Ecto neural progenitor cell (in vitro differentiated cells): ENCODE data around the gene OR4M1.
"Not testable (repeated sequence)": the region's sequence is repeated elsewhere in the genome, so short reads cannot be mapped to it uniquely, and the experiment has no call there.

Experiments
- DNase-seq: peaks from one replicate; pipeline ENCODE4 v3.0.0-alpha.2; 2018; ENCODE audit warnings: low spot score

OR4M1 gene, protein sequence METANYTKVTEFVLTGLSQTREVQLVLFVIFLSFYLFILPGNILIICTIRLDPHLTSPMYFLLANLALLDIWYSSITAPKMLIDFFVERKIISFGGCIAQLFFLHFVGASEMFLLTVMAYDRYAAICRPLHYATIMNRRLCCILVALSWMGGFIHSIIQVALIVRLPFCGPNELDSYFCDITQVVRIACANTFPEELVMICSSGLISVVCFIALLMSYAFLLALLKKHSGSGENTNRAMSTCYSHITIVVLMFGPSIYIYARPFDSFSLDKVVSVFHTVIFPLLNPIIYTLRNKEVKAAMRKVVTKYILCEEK

DNA sequence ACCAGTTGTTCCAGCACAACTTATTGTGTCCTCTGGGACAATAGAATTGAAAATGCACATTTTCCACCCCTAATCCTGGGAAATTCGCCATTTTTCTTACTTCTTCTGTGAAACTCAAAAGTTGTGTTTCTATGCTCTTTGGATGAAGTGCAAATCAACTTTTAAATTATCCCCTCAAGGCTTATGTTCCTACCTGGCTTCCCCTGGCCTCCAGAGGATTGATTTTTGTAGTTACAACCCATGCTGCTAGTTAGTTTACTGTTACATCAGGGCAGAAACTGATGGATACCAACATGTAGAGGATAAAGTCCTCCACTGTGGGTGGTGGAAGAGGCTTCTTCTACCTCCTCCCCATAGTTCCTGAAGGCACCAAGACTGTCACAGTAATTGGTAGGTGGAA, at the start of gene OR4M1:
Gene OR4M1 (plus strand): TSS at position 301 of the 400 bp plus-strand sequence. CDS start 6,819 bp downstream, outside the sequence.
- DNase-seq: not testable (repeated sequence)

DNA sequence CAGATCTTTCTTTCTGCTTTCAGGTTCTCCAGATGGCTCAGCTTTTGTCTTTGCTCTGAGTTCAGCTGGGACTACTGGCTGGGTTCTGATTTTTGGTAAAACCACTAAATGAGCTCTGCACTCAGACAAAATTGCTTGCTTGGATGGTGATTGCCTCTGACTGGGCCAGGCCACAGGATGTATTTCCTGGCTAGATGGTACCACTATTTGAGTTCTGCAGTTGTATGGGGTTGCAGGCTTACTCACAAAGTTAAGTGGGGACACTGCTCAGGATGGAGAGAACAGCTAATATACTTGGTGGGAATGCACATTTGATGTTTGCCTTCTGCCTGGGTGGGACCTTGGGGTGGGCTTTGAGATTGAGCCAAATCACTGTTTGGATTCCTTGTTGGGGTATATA, 43.9 kb upstream of the OR4M1 start:
- no peak for DNase-seq

DNA sequence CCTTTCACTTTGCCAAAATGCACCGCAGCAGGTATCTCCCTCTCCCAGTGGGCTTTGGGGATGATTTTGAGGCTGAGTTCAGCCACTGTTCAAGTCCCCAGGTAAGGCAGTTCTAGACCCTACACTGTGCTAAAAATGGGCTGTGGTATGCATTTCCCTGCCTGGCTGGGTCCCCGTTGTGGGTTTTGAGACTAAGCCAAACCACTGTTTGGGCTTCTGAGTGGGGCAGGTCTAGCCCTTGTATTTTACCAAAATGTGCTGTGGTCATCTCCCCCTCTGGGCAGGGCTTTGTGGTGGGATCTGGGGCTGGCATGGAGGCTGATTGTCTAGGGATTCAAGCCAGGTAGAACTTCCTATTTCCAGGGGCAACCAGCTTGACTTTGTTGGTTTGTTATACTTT, 43.5 kb upstream of the OR4M1 start:
- DNase-seq: no peak

DNA sequence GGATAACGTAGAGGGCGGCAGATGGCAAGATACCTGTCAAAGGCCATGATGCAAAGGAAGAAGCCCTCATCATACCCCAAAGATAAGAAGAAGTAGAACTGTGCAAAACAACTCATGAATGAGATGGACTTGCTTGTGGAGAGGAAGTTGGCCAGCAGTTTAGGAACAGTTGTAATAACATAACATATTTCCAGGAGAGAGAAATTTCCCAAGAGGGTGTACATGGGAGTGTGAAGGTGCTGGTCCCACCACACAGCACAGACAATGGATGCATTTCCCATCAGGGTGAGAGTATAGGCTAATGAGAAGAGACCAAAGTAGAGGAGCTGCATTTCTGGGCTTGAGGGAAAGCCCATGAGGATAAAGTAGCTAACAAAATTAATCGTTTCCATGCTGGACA, 39.4 kb upstream of the OR4M1 start:
- DNase-seq: not testable (repeated sequence)

DNA sequence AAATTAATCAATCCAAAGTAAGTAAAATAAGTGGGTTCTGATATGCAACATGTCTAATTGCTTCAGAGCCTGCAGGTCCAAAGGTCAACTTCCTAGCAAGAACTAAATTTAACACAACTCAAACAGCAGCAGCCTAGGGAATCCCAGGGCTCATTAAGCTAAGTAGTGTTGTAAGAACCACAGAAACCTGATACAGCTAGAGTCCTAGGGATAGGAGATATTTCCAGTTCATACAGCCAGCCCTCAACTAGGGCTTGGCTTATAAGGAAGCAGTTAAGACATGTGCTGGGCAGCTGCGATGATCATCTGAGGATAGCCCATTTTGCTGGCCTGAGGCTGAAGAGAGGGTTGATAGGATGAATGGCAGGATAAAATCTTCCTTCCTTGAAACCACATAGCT, 30.0 kb upstream of the OR4M1 start, which contains the start of gene OR4Q3:
Gene OR4Q3 (plus strand): TSS at position 316 of the 400 bp plus-strand sequence.
- DNase-seq: no peak

DNA sequence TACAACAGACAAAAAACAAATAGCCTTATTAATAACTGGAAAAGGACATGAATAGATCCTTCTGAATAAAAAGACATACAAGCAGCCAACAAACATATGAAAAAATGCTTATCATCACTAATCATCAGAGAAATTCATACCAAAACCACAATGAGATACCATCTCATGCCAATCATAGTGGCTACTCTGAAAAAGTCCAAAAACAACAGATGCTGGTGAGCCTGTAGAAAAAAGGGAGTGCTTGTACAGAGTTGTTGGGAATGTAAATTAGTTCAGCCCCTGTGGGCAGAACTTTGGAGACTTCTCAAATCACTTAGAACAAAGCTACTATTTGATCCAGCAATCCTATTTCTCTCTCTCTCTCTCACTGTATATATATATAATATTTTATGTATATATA, 21.0 kb upstream of the OR4M1 start:
- DNase-seq: not testable (repeated sequence)

DNA sequence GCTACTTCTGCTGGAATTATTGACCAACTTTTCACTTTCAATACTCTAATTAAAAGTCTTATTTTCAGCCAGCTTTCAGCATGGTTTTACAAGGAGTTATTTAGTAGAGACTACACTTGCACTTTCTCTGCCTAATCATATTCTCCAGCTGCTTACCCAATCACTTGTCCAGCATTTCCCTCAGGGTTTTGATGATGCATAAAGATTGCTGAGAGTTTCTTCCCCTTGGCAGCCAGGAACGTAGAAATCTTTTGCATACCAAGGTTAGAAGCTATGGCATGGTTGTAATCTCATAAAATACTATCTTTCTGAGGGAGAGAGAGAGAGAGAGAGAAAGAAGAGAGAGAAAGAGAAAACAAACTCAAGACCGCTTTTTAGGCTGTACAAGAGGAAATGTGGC, 19.1 kb upstream of the OR4M1 start:
- no peak for DNase-seq

DNA sequence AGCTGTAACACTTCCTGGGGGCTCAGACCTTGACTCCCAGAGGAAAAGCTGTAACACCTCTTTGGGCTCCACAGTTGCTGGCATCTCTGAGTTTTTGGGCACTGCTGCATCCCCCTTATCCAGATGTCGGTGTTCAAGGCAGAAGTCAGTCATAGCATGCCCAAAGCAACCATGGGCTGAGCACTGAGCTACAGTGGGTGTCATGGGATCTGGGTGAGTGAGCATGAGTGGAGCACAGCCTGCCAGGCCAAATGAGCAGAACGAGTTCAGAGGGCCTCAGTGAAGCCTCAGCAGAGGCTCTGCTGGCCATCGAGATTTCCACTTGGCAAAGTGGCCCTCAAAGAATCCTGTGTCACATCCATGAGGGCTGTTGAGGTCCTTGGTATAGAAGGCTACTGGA, 1.8 kb upstream of the OR4M1 start:
- DNase-seq: not testable (repeated sequence)

DNA sequence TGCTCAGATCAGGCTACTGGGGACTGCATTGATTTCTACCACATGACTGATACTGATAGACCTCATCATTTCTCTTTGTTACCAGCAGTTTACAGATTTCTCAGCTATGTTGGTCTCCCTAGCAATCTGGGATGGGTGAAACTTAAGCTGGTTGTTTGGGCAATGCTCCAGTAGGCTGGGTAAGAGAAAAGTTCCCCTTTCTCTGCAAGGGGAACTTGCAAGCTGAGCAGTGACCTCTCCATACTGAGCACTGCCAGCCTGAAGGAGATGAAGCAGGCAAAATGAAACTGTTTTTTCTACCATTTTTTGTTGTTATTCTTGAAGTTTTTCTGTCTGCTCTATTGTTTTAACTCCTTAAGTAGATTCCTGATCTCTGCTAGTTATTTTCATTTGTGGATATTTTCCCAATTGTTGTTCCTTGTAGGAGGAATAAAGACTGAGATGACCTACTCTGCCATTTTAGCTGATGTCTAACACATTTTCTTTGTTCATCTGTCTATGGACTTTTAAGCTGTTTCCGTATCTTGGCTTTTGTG, 1.3 kb upstream of the OR4M1 start:
- DNase-seq: no peak

DNA sequence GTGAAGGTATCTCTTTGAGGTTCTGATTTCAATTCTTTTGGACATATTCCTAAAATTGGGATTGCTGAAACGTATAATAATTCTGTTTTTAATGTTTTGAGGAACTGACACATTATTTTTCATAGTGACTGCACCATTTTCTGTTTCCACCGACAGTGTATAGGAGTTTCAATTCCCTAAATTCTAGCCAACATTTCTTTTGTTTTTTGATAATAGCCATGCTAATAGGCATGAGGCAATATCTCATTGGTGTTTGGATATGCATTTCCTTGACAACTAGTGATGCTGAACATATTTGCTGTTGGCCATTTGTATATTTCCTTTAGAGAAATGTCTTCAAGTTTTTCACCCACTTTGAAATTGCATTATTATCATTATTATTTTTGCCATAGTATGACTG, 850 bp upstream of the OR4M1 start:
- DNase-seq: not testable (repeated sequence)

DNA sequence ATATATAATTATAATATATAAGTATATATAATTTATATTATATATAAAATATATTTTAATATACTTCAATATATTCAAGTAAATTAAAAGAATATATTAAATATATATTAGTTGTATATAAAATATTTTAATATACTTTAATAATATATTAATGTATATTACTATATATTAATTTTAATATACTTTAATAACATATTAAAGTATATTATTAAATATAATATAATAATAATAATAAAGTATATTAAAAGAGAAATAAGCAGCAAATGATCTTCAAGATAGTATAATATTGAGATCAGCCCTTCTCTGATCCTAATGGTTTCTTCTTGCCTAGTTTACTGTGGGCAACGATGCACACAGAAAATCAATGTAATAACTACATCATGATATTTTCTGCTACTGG, 2.3 kb downstream of the OR4M1 start:
- DNase-seq: no peak

DNA sequence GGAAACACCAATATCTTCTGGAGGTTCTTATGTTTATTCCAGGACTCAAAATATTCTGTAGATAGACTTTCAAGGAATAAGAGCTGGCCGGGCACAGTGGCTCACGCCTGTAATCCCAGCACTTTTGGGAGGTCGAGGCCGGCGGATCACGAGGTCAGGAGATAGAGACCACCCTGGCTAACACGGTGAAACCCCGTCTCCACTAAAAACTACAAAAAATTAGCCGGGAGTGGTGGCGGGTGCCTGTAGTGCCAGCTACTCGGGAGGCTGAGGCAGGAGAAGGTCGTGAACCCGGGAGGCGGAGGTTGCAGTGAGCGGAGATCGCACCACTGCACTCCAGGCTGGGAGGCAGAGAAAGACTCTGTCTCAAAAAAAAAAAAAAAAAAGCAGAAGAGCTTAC, 12.5 kb downstream of the OR4M1 start:
- DNase-seq: not testable (repeated sequence)

DNA sequence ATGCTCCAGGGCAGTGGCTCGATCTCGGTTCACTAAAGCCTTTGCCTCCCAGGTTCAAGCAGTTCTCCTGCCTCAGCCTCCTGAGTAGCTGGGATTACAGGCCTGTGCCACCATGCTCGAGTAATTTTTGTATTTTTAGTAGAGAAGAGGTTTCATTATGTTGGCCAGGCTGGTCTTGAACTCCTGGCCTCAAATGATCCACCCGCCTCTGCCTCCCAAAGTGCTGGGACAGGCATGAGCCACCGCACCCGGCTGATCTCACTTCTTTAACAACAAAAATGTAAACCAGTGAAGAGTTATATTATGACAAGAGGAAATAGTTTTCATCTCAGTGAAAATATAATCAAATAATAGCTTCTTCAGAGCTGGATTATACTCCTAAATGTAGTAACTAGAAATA, 14.0 kb downstream of the OR4M1 start:
- not testable (repeated sequence) for DNase-seq

DNA sequence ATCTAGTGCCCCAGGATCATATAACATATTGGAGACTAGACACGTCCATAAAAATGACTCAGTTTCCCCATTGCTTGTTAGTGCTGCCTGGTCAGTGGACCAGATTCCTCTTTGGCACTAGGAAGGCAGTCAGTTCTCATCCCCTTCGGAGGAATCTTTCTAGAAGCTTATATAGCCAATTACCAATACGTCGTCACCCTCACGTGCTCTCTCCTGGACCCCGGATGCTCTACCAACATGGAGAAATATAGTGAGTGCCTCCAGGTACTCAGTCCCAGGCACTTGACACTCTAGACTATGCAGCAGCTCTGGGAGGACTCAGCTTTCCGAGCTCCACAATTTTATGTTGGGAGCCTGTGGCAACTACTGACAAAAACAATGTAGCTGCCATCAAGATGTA, 14.8 kb downstream of the OR4M1 start:
- DNase-seq: not testable (repeated sequence)

DNA sequence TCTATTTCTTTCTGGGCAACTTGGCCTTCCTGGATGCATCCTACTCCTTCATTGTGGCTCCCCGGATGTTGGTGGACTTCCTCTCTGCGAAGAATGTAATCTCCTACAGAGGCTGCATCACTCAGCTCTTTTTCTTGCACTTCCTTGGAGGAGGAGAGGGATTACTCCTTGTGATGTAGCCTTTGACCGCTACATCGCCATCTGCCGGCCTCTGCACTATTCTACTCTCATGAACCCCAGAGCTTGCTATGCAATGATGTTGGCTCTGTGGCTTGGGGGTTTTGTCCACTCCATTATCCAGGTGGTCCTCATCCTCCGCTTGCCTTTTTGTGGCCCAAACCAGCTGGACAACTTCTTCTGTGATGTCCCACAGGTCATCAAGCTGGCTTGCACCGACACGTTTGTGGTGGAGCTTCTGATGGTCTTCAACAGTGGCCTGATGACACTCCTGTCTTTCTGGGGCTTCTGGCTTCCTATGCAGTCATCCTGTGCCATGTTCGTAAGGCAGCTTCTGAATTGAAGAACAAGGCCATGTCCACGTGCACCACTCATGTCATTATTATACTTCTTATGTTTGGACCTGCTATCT, 23.3 kb downstream of the OR4M1 start:
- DNase-seq: not testable (repeated sequence)

DNA sequence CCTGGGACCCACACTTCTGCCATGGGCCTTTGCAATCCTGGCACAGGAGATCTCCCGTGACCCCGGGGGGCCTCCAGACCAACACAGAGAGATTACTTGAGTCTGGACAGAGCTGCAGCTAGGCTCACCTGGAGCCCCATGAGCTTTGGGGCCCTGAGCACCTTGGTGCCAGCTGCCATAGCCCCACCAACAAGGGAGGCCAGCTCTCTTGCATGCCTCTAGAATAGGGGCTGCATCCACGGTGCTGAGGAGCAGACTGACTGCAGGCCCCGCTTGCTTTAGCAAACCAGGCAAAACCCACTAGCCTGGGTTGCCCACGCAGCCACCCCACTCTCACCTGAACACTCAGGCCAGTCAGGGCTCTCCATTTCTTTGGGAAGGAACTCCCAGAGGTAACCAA, 26.6 kb downstream of the OR4M1 start:
- no peak for DNase-seq

DNA sequence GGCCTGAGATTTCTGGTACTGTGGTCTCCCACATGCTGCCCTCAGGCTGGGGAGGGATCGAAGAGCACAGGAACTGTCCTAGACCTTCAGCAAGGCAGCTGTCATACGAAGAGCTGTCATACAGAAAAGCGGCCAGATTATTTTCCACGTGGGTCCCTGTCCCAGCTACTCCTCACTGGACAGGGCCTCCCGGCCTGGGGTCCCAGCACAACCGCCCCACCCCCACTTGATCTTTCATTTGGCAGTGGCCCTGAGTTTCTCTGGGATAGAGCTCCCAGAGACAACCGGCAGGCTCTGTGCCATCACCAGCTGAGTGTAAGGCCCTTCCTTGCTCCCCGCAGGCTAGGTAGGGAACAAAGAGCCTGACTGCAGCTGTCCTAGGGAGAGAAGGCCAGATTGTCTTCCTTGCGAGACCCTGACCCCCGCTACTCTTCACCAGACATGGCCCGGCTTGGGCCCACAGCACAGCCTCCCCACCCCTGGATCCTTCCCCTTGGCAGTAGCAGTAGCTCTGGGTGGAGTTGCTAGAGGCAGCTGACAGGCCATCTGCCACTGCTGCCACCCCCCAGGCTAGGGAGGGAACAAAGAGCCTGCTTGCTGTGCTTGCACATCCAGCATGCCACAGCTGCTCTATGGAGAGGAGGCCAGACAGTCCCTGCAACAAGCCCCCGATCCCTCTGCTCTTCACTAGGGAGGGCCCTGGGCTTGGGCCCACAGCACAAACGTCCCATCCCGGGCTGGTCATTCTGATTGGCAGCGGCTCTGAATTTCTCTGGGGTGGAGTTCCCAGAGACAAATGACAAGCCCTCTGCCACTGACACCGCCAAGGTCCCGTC, 27.2 kb downstream of the OR4M1 start:
- no peak for DNase-seq

DNA sequence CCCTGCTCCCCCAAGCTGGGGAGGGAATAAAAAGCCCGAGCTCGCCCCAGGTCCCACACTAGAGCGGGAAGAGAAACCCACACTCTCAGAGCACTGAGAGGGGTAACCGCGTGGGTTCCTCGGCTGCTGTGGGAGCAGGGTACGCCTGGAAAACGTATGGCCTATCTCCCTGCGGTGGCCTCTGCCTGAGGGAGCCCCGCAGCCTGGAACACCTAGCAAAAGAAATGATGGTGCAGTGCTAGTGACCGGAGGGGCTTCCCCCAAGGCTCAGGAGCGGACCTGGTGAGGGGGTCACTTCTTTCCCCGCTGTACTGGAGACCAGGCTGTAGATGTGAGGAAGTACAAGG, 27.8 kb downstream of the OR4M1 start:
- no peak for DNase-seq

DNA sequence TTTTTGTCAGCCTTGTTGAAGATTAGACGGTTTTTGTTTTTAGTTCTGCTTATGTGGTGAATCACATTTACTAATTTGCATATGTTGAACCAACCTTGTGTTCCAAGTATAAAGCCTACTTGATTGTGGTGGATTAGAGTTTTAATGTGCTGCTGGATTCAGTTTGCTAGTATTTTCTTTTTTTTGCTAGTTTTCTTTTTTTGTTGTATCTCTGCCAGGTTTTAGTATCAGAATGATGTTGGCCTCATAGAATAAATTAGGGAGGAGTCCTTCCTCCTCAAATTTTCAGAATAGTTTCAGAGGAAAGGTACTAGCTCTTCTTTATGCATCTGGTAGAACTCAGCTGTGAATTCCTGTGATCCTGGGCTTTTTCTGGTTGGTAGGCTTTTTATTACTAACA, 30.2 kb downstream of the OR4M1 start, which contains the start of gene OR4N2:
Gene OR4N2 (plus strand): TSS at position 301 of the 400 bp plus-strand sequence. CDS start 23,679 bp downstream, outside the sequence.
- not testable (repeated sequence) for DNase-seq

DNA sequence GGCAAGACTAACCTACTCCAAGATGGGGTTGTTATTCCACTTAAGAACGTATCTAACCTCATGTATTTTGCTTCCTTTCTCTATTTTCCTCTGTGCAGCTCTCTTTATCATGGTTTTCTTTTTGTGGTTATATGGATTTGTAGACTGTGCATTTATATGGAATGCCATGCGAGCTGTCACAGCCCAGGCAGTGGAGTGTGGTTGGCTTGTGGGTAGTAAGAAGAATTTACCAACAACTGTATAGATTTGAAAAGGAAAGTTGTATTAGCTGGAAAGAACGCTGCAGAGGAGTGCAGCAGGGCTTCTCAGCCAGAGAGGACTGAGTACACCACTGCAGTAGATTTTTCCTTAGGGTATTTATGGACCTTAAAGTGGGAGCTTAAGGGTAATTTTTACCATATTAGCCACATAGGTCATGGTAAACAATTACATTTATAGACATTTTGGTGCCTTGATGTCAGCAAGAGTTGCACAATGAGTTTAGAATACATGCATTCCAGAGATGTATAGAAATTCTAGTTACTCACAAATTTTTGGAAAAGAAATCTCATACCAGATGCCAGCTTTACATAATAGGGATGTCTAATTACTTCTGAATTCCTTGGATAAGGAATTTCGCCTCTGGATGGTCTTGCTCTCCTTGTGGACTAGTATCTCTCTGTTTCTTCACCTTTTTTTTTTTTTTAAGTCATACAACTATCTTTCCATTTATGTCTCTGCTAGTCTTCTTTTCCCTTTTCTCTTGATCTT, 40.0 kb downstream of the OR4M1 start:
- DNase-seq: not testable (repeated sequence)

DNA sequence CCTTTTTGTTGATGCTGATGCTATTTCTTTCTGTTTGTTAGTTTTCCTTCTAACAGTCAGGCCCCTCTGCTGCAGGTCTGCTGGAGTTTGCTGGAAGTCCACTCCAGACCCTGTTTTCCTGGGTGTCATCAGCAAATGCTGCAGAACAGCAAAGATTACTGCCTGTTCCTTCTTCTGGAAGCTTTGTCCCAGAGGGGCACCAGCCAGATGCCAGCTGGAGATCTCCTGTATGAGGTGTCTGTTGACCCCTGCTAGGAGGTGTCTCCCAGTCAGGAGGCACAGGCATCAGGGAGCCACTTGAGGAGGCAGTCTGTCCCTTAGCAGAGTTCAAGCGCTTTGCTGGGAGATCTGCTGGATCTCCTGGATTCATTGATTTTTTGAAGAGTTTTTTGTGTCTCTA, 46.6 kb downstream of the OR4M1 start:
- DNase-seq: not testable (repeated sequence)

DNA sequence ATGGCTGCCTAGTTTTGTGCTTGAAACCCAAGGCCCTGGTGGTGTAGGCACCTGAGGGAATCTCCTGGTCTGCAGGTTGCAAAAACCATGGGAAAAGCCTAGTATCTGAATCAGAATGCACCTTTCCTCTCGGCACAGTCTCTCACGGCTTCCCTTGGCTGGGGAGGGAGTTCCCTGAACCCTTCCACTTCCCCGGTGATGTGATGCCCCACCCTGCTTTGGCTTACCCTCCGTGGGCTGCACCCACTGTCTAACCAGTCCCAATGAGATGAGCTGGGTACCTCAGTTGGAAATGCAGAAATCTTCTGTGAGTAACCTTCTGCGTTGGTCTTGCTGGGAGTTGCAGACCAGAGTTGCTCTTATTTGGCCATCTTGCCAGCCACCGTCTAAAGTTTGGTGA, 47.7 kb downstream of the OR4M1 start:
- not testable (repeated sequence) for DNase-seq
